Loucy (cell line): ENCODE measurements around the gene HMOX2.

ENCODE experiments used
- H2AFZ ChIP-seq: fragments of 200-600 bp; sonication (generic); 2 replicates; pipeline ENCODE4 v1.6.0; 2016; ENCODE audit warnings: antibody characterized with exemption, mild to moderate bottlenecking, low read length, moderate library complexity
- H3F3A ChIP-seq: fragments of 200-600 bp; 2 replicates; pipeline ENCODE4 v1.6.0; 2016; ENCODE audit warnings: antibody characterized with exemption, low read depth, mild to moderate bottlenecking
- H3K27me3 ChIP-seq: fragments of 200-600 bp; sonication (generic); 2 replicates; pipeline ENCODE4 v1.6.1; 2014; ENCODE audit warnings: low read length, mild to moderate bottlenecking; ENCODE audit not compliant: insufficient read depth, poor library complexity, severe bottlenecking
- H3K36me3 ChIP-seq: fragments of 200-600 bp; sonication (generic); 2 replicates; pipeline ENCODE4 v1.6.1; 2016; ENCODE audit warnings: low read length; ENCODE audit not compliant: insufficient read depth
- H3K4me1 ChIP-seq: fragments of 200-600 bp; sonication (generic); 2 replicates; pipeline ENCODE4 v1.5.1; 2014; ENCODE audit warnings: low read length, mild to moderate bottlenecking; ENCODE audit not compliant: insufficient read depth, poor library complexity, severe bottlenecking
- H3K4me2 ChIP-seq: fragments of 200-600 bp; sonication (generic); 2 replicates; pipeline ENCODE4 v1.6.0; 2014; ENCODE audit warnings: antibody characterized with exemption, low read length, low read depth, mild to moderate bottlenecking; ENCODE audit not compliant: poor library complexity, severe bottlenecking
- H3K4me3 ChIP-seq: fragments of 200-600 bp; sonication (generic); 2 replicates; pipeline ENCODE4 v1.5.1; 2014; ENCODE audit warnings: low read length, mild to moderate bottlenecking, mixed read lengths; ENCODE audit not compliant: poor library complexity, severe bottlenecking
- H3K79me2 ChIP-seq: fragments of 200-600 bp; sonication (generic); 2 replicates; pipeline ENCODE4 v1.6.1; 2014; ENCODE audit warnings: low read length; ENCODE audit not compliant: insufficient read depth
- H3K9ac ChIP-seq: fragments of 200-600 bp; sonication (generic); 2 replicates; pipeline ENCODE4 v1.6.0; 2014; ENCODE audit warnings: mild to moderate bottlenecking, low read depth, low read length, moderate library complexity; ENCODE audit not compliant: poor library complexity, severe bottlenecking
- H3K9me2 ChIP-seq: fragments of 200-600 bp; sonication (generic); replicated peaks from 2 replicates; pipeline ENCODE4 v1.6.1; 2016; ENCODE audit warnings: low read depth, low read length, mixed read lengths
- H3K9me3 ChIP-seq: fragments of 200-600 bp; sonication (generic); 2 replicates; pipeline ENCODE4 v1.6.1; 2014; ENCODE audit warnings: mild to moderate bottlenecking, antibody characterized with exemption, low read length, low read depth; ENCODE audit not compliant: insufficient read depth
- H4K20me1 ChIP-seq: fragments of 200-600 bp; sonication (generic); 2 replicates; pipeline ENCODE4 v1.6.0; 2014; ENCODE audit warnings: antibody characterized with exemption, low read length, mild to moderate bottlenecking; ENCODE audit not compliant: insufficient read depth, poor library complexity, severe bottlenecking
- CTCF ChIP-seq: fragments of 200-600 bp; sonication (generic); conservative IDR thresholded peaks from 2 replicates; pipeline ENCODE4 v1.5.1; 2014; ENCODE audit warnings: mild to moderate bottlenecking, antibody characterized with exemption, low read length
- EZH2phosphoT487 ChIP-seq: fragments of 200-600 bp; IDR thresholded peaks from 2 replicates; pipeline ENCODE4 v1.6.1; 2018; ENCODE audit warnings: antibody characterized with exemption, mild to moderate bottlenecking, moderate library complexity, borderline replicate concordance

The HMOX2 gene

GRCh38 chr16:4443271-4443670 lies 32.9 kb upstream of the HMOX2 start:
- H2AFZ ChIP-seq, result no peak overlapping the region
- H3K4me3 ChIP-seq, result no peak overlapping the region
- no peaks in the 10 kb centered on the region for H4K20me1 ChIP-seq
- no peaks in the 10 kb centered on the region for H3K27me3 ChIP-seq
- no peaks in the 10 kb centered on the region for H3K9me2 ChIP-seq
- TF ChIP-seq CTCF (no peak), EZH2phosphoT487 (no peak)
- no peaks in the 10 kb centered on the region for H3F3A ChIP-seq
- no peak overlapping the region for H3K4me2 ChIP-seq
- no peaks in the 10 kb centered on the region for H3K79me2 ChIP-seq
- H3K4me1 ChIP-seq, result no peaks in the 10 kb centered on the region
- H3K9me3 ChIP-seq, result no peaks in the 10 kb centered on the region
- H3K9ac ChIP-seq, result no peak overlapping the region
- peaks cover 10% of the 10 kb centered on the region; the same call in 1 of the 2 replicates for H3K36me3 ChIP-seq

DNA sequence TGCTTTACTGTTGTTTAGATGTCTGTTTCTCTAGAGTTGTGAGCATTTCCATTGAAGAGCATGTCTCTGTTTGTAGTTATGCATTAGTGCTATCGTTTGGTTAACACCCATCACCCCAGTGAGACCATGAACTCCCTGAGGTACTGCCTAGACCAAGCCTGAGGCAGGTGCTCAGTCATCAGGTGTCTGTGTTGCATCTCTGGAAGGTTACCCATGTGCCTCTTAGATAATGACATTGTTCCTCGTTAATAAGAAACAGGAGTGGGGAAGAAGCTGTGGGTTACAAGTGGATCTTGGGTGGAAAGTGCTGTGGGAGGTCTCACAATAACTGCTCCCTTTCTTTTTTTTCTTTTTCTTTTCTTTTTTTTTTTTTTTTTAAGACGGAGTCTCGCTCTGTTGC lies 32.2 kb upstream of the HMOX2 start:
- Histone ChIP-seq H3K9me3 (no peaks in the 10 kb centered on the region), H2AFZ (no peak overlapping the region), H3K79me2 (no peaks in the 10 kb centered on the region), H3K27me3 (no peaks in the 10 kb centered on the region), H3K4me2 (no peak overlapping the region), H3K9me2 (no peaks in the 10 kb centered on the region), H3F3A (no peaks in the 10 kb centered on the region), H3K9ac (no peak overlapping the region), H3K4me3 (no peak overlapping the region), H3K36me3 (peaks cover 10% of the 10 kb centered on the region; the same call in 1 of the 2 replicates), H4K20me1 (no peaks in the 10 kb centered on the region), H3K4me1 (no peaks in the 10 kb centered on the region)
- no peak for TF ChIP-seq CTCF
- no peak for TF ChIP-seq EZH2phosphoT487

DNA sequence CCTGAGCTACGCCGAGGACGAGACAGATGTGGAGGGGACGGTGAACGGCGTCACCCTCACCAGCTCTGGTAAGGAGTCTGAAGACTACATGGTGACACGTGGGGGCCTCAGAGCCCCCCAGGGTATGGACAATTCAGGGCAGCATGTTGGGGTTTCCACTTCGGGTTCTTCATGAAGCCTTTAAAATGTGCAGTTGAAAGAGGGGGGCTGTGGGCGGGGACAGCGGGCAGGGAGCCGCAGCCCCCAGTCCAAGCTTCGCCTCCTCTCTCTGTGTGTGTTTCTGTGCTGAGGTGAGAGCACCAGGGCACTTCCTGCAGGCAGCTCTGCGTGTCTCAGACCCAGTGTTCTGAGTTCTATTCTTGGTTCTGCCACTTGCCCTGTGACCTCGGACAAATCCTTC lies 25.8 kb upstream of the HMOX2 start:
- no peaks in the 10 kb centered on the region for H3K27me3 ChIP-seq
- H3K9ac ChIP-seq, result no peak overlapping the region
- no peak overlapping the region for H3K4me2 ChIP-seq
- no peaks in the 10 kb centered on the region for H3K9me3 ChIP-seq
- no peaks in the 10 kb centered on the region for H3K79me2 ChIP-seq
- no peaks in the 10 kb centered on the region for H3K9me2 ChIP-seq
- TF ChIP-seq CTCF (no peak), EZH2phosphoT487 (no peak)
- no peak overlapping the region for H3K4me3 ChIP-seq
- no peak overlapping the region for H2AFZ ChIP-seq
- H4K20me1 ChIP-seq, result no peaks in the 10 kb centered on the region
- H3F3A ChIP-seq, result no peaks in the 10 kb centered on the region
- no peaks in the 10 kb centered on the region for H3K36me3 ChIP-seq
- H3K4me1 ChIP-seq, result no peaks in the 10 kb centered on the region
